ENCODE data around the gene SPTBN4. TPM values are rescaled to one million over a fixed set of nuclear protein-coding genes. Genes with fewer than 3 reads are reported as not detected.

SPTBN4 gene
- total and polyA plus RNA-seq, 2 of the 4 experiments (the other 2 are of a cell fraction) = 0.72 to 0.91 TPM

- TF ChIP-seq RFX5 (IDR thresholded peaks at IDR 0.05; ENCODE audit: low read depth, low read length) (no peak), RCOR1 (IDR thresholded peaks at IDR 0.05; ENCODE audit: insufficient replicate concordance, low read length) (no peak), NFE2L2 (IDR thresholded peaks at IDR 0.05; ENCODE audit: low read depth, low read length) (no peak)
These were observed 22.6 kb upstream of the SPTBN4 start, which contains the start of gene SERTAD3 (continued) for GRCh38 chr19:40444000-40444824.

GRCh38 chr19:40444825-40445312 is 21.9 kb upstream of the SPTBN4 start:
- H3K14ac ChIP-seq (replicated peaks; ENCODE audit: low read depth, low read length) = peak overlapping the region; percentile 90
- H3K27me3 ChIP-seq (ENCODE audit: control insufficient read depth, insufficient read depth, low read length) = no peaks in the 10 kb centered on the region
- H3K4me3 ChIP-seq (ENCODE audit: insufficient read depth, low read depth, low read length) = peak overlapping the region; percentile 70
- peak overlapping the region; percentile 100 for H2AFZ ChIP-seq (replicated peaks; ENCODE audit: low read length, poor library complexity)
- 10% methylated on average over 10 of the region's 18 CpGs; no CpG with 5 or more reads in 1 of the 2 experiments for WGBS, 2 experiments (ENCODE audit: extremely low coverage in 2 of 2, insufficient read length in 1 of 2)
- peak overlapping the region; percentile 16; the same call in 1 of the 3 replicates for H2BK15ac ChIP-seq (ENCODE audit: low read depth, low read length)
- peak overlapping the region; percentile 83 for H3K9ac ChIP-seq (ENCODE audit: low read depth, low read length)
- H3K4me1 ChIP-seq (ENCODE audit: control insufficient read depth, insufficient read depth, low read length) = peaks cover 2% of the 10 kb centered on the region
- H3K36me3 ChIP-seq (ENCODE audit: control insufficient read depth, insufficient read depth, low read length) = peaks cover 25% of the 10 kb centered on the region
- peak overlapping the region; percentile 24; the same call in 1 of the 2 replicates for H2BK120ac ChIP-seq (ENCODE audit: low read depth, low read length)
- peak overlapping the region; percentile 54 for H4K5ac ChIP-seq (ENCODE audit: low read depth, low read length)
- peak overlapping the region; percentile 8 for H3K18ac ChIP-seq (ENCODE audit: low read depth, low read length)
- H4K20me1 ChIP-seq (ENCODE audit: insufficient read depth, low read length) = peaks cover 33% of the 10 kb centered on the region
- peak overlapping the region; percentile 80 for H3K56ac ChIP-seq (ENCODE audit: extremely low read depth, insufficient read depth, low read length)
- peaks cover 16 to 36% of the 10 kb centered on the region in 2 experiments; a peak in 3 of 4 replicates for H3K79me1 ChIP-seq (ENCODE audit: low read depth in 1 of 2, low read length in 2 of 2)
- TF ChIP-seq MXI1 (IDR thresholded peaks at IDR 0.05; ENCODE audit: borderline replicate concordance, low read depth, low read length) (no peak), RAD21 (IDR thresholded peaks at IDR 0.05; ENCODE audit: low read length) (peak; percentile 32; the same call in 1 of the 2 replicates)
- TF ChIP-seq, protein P1, sequence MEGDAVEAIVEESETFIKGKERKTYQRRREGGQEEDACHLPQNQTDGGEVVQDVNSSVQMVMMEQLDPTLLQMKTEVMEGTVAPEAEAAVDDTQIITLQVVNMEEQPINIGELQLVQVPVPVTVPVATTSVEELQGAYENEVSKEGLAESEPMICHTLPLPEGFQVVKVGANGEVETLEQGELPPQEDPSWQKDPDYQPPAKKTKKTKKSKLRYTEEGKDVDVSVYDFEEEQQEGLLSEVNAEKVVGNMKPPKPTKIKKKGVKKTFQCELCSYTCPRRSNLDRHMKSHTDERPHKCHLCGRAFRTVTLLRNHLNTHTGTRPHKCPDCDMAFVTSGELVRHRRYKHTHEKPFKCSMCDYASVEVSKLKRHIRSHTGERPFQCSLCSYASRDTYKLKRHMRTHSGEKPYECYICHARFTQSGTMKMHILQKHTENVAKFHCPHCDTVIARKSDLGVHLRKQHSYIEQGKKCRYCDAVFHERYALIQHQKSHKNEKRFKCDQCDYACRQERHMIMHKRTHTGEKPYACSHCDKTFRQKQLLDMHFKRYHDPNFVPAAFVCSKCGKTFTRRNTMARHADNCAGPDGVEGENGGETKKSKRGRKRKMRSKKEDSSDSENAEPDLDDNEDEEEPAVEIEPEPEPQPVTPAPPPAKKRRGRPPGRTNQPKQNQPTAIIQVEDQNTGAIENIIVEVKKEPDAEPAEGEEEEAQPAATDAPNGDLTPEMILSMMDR (conservative IDR thresholded peaks at IDR 0.05; ENCODE audit: low read depth, low read length) = peak; percentile 38
- H3K27ac ChIP-seq (ENCODE audit: insufficient read depth, low read length) = peak overlapping the region; percentile 76
- H4K8ac ChIP-seq (ENCODE audit: low read depth in 2 of 2, low read length in 2 of 2) = peak overlapping the region; percentile 62 to 97
- H3K9me3 ChIP-seq (ENCODE audit: control insufficient read depth, insufficient read depth, low read length) = no peaks in the 10 kb centered on the region
- peak overlapping the region; percentile 94 for H2AK9ac ChIP-seq (replicated peaks; ENCODE audit: low read depth, low read length, poor library complexity)
- peak overlapping the region; percentile 35 for H4K91ac ChIP-seq (ENCODE audit: insufficient read depth, low read depth, low read length)
- no TSS peak for BruUV-seq (replicated peaks)
- intact Hi-C loops (cut with micrococcal nuclease) = loop anchor here (5.0 kb wide), 3 partner anchors 98 to 202 kb away; partner anchors contain the start of genes C19orf47 and PLD3
- peak overlapping the region; percentile 80 for H2BK5ac ChIP-seq (ENCODE audit: low read depth, low read length, poor library complexity, severe bottlenecking)
- ATAC-seq (ENCODE audit: low read depth) = no peak
- peak overlapping the region; percentile 86 for H2AK5ac ChIP-seq (ENCODE audit: low read depth, low read length)
- dilution Hi-C loops (cut with HindIII; ENCODE audit: low sequenced_read_pairs, unreplicated experiment) = no loop called here
- peak overlapping the region; percentile 92 for H3K4me2 ChIP-seq (ENCODE audit: low read depth, low read length)
- peak overlapping the region; percentile 88 for H3K4ac ChIP-seq (ENCODE audit: low read depth, low read length)
- no peak overlapping the region for H2BK20ac ChIP-seq (ENCODE audit: low read depth, low read length)
- no peak for DNase-seq
- in situ Hi-C loops (cut with MboI; ENCODE audit: low sequenced_read_pairs) = no loop called here
- CTCF ChIA-PET = interaction anchor here (0.6 kb wide), 1 partner anchor 544 kb away, joined by 3 read pairs; no protein-coding TSS in a partner anchor
- H3K23ac ChIP-seq (ENCODE audit: low read depth, low read length) = peak overlapping the region; percentile 61
- no peaks in the 10 kb centered on the region; the same call in 1 of the 2 replicates for H3K9me1 ChIP-seq (ENCODE audit: insufficient read depth, low read length)
- POLR2A ChIA-PET (ENCODE audit: unreplicated experiment) = no interaction called here
